CD4-positive, alpha-beta T cell treated with Interleukin-15 for 1 hour (primary cell): ENCODE measurements around the gene OR5H6.
"Not testable (repeated sequence)": the region's sequence is repeated elsewhere in the genome, so short reads cannot be mapped to it uniquely, and the experiment has no call there.

Experiments
- DNase-seq: peaks from one replicate; pipeline ENCODE4 v3.0.0-alpha.2; 2020

The OR5H6 gene

DNA sequence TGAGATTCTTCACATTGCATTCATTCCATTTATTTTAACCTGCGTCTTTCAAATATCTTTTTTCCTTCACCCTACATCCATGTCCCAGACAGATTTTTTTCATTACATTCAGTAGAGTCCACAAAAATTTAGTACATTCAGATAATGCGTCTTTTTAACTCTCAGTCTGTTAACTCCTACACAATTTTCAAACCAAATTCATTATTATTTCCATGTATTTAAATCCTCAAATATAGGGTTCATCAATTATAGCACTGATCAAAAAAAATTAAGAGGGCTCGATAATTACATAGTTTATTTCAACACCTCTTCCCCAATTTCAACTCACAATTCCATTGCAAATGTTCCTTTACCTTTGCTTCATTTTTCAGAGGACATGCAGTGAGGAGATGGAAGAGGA, at the start of gene OR5H6:
OR5H6 (plus strand) TSS at position 301 of the 400 bp plus-strand sequence; CDS start at position 390, 89 bp downstream.
- no peak for DNase-seq

DNA sequence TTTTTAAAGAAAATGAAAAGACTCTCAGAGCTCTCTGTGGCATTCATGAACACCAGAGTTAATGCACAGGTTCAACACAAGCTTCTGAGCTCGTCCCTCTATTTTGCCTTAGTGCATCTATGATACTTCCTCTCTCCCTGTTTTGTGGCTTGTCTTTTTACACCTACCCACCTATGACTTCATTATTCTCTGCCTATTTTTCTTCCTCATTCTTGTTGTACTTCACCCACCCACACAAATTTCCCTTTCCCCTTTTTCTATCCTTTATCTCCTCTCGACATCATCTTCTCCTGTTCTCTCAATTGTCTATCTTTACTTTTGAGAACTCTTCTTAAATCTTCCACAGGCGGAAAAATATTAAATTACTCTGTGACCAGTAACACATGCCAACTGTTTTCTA, 49.0 kb upstream of the OR5H6 start:
- no peak for DNase-seq

DNA sequence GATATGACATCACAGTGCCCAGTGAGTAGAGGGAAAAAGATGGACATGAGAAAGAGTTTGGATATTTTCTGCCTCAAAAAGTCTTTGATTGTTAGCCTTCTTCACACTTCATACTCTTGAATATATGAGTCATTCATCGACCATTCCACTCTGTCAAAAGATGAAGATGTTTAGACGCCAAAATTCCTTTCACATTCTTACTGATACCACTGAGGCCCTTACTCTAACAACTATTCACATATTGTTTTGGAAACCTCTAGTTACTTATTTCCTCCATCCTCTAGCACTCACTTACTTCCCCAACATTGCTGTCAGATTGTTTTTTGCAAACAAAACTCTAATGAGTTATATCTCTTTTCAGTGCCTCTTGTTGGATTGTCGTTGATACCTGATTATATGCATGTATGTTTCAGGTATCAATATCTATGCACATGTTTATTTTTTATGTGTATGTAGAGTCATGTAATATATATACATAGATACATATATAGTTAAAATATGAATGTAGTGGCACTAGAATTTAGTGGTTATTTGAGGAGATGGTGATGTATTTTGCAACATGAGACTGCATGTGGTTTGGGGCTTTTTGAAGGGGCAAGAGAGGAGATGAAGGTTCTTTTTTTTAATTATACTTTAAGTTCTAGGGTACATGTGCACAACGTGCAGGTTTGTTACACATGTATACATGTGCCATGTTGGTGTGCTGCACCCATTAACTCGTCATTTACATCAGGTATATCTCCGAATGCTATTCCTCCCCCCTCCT, 40.0 kb upstream of the OR5H6 start:
- no peak for DNase-seq

DNA sequence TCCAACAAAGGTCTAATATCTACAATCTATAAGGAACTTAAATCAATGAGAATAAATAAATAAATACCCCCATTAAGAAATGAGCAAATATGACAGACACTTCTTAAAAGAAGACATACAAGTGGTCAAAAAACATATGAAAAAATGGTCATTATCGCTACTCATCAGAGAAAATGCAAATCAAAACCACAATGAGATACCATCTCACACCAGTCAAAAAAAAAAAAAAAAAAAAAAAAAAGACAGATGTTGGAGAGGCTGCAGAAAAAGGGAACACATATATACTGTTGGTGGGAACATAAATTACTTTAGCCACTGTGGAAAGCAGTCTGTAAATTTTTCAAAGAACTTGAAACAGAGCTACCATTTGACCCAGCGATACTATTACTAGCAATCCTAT, 31.6 kb upstream of the OR5H6 start:
- no peak for DNase-seq

DNA sequence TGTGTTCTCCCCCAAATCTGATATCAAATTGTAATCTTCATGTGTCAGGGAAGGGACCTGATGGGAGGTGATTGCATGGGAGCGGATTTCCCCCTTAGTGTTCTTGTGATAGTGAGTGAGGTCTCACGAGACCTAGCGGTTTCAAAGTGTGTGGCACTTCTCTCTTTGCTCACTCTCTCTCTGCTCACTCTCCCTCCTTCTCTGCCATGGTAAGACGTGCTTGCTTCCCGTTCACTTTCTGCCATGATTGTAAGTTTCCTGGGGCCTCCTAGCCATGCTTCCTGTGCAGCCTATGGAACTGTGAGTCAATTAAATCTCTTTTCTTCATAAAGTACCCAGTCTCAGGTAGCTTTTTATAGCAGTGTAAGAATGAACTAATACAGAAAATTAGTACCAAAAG, 30.6 kb upstream of the OR5H6 start:
- no peak for DNase-seq

DNA sequence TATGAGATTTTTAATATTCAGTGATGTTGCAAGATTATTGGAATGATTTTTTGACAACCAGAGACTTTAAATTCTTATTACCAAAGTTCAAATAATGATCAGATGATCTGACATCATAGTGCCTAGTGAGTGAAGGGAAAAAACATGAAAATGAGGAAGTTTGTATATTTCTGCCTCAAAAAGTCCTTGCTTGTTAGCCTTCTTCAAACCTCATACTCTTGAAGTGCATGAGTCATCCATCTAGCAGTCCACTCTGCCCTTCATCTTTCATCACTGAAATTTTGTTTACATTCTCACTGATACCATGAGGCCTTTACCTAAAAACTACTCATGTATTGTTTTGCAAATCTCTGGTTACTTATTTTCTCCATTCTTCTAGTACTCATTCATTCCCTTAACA, 23.9 kb upstream of the OR5H6 start:
- DNase-seq = no peak

DNA sequence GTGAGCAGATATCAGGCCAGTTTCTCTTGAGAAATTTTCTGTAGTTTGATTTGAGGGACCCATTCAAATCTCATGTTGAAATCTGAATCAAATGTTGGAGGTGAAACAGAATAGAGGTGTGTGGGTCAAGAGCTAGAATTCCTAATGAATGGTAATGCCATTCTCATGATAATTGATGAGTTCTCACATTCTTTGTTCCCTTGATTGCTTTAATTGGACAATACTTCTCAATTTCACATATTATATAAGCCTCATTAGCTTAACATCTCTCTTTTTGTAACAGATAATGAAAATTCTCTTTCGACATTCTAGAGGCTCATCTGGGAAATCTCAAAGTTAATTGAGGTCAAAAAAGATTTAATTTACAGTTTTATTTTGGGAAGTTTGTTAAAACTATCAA, 21.9 kb upstream of the OR5H6 start:
- DNase-seq = no peak

DNA sequence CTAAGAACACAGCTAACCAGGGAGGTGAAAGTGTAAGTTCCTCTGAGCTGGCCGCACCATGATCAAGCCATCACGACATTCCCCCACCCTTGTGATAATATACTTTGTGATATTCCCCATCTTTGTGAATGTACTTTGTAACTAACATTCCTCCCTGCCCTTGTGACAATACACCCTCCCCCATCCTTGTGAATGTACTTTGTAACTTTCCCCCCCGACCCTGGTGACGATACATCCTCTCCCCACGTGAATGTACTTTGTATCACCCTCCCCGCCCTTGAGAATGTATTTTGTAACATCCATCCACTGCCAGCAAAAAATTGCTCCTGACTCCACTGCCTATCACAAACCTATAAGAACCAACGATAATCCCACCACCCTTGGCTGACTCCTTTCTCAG, 20.2 kb upstream of the OR5H6 start:
- DNase-seq = no peak

DNA sequence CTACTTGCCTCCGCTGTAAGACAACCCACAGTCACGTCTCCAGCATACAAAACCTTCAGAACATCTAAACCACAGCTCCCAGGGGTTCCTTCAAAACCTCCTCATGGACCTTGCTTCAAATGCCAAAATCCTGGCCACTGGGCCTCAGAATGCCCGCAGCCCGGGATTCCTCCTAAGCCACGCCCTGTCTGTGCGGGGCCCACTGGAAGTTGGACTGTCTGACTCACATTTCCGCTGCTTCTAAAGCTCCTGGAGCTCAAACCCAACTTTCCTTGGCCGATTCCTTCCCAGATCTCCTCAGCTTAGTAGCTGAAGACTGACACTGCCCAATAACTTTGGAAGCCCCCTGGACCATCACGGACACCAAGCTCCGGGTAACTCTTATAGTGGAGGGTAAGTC, 17.9 kb upstream of the OR5H6 start:
- no peak for DNase-seq

DNA sequence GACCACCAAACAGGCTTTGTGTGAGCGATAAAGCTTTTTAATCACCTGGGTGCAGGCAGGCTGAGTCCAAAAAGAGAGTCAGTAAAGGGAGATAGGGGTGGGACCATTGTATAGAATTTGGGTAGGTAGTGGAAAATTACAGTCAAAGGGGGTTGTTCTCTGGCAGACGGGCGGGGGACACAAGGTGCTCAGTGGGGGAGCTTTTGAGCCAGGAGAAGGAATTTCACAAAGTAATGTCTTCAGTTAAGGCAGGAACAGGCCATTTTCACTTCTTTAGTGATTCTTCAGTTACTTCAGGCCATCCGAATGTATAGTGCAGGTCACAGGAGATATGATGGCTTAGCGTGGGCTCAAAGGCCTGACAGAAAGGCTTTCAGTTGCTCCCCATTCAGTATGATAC, 8.0 kb upstream of the OR5H6 start:
- DNase-seq = not testable (repeated sequence)

DNA sequence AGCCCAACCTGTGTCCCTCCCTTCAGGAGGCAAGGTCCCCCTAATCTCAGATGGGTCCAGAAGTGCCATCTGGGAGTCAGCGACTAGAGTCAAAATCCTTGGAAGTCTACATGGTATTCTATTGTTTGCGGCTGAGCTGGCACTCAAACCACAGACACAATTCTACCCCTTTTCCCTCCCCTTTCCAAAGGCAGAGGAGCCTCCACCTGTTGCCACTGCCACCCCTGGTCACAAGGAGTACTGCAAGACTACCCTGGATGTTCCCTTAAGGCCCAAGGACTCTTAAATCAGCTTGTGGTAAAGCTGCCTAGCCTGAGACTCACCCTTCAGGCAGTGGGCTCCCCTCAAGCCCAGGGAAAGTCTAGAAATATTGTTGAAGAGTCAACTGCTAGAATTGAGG, 4.3 kb upstream of the OR5H6 start:
- DNase-seq = no peak

DNA sequence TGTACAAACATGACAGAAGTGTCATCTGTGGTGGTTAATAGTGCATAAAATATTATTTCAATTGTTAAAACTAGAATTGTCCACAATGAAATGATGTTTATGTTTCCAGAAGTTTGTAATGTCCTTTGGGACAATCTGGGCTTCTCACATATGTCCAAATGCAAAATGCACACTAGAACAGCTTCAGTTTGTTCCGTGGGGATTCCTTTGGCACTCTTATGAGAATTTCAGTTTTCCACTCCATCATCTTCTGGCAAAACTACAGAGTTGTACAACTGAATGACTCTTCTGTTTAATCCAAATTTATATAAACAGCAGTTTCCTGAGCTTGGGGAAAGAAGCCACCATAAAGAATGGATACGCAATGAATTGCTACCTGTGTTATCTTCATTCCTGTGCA, 2.0 kb upstream of the OR5H6 start:
- no peak for DNase-seq

DNA sequence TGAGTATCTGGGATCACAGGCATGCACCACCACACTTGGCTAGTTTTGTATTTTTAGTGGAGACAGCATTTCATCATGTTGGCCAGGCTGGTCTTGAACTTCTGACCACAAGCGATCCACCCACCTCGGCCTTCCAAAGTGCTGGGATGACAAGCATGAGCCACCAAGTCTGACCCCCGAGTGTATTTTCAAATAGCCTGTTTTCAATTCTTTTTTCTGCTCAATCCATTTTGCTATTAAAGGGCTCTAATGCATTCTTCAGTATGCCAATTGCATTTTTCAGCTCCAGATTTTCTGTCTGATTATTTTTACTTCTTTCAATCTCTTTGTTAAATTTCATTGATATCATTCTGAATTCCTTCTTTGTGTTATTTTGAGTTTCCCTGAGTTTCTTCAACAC, 5.8 kb downstream of the OR5H6 start:
- no peak for DNase-seq

DNA sequence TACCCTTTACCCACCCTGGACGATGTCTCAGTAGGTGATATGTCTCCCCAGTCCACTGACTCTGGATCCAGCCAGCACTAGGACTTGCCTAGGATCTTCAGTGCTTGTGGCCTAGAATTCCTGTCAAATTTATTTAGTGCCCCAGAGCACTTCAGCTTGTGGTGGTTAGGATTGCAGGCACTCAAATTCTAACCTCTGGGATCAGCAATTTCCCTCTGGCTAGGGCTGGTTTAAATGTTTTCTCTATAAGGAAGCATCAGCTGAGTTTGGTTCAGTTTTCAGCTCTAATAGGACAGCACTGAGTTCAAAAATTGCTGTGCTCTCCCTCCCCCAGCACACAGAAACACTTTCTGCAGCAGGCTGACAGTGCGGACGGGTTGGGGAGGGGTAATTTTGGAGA, 8.1 kb downstream of the OR5H6 start:
- DNase-seq = no peak

DNA sequence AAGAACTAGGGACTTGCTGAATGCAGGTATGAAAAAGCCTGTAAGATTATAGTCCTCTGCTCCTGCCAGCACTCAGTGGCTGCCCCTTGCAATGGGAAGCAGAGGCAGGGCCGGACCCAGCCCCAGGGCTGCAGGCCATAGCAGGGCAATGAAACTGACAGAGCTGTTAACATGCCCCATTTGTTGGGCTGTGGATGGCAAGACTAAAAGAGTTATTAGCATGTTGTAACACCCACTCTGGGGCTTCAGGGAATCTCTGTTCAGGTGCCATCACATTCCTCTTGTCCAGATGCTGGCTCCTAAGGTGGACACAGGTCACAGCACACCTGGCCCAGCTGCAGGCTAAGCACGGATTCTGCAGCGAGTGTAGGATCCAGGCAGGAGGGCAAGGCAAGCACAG, 10.9 kb downstream of the OR5H6 start:
- DNase-seq = no peak

DNA sequence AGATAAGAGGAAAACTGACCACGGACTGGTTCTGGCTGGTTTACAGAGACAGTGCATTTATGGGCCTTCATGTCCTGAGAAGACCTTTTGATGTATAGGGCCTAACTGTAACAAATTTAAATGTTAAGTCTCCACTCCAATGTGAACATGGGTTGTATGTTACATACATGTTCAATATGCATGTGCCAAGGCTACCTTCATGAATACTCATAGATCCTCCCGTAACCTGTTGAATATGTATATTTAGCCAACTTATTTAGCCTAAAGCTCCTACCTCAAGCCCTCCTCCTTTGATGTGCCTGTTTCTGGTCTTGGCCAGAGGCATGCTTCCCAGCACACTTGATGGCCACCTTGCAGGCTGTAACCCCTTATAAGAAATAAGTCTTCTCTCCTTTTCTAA, 18.2 kb downstream of the OR5H6 start, which contains the start of gene OR5H2:
OR5H2 (plus strand) TSS at position 301 of the 400 bp plus-strand sequence. CDS start 398 bp downstream, outside the sequence.
- DNase-seq = no peak

DNA sequence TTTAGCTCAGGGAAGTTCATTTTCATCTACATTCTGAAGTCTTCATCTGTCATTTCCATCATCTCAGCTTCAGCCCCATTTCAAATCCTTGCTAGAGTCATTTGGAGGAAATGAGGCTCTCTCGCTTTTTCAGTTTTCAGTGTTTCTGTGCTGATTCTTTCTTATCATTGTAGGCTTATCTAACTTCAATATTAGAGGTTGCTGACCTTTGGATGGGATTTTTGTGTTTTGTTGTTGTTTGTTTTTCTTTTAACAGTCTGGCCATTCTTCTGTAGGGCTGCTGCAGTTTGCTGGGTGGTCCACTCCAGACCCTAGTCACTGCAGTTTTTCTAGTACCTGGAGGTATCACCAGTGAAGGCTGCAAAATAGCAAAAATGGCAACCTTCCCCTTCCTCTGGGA, 26.9 kb downstream of the OR5H6 start:
- no peak for DNase-seq

DNA sequence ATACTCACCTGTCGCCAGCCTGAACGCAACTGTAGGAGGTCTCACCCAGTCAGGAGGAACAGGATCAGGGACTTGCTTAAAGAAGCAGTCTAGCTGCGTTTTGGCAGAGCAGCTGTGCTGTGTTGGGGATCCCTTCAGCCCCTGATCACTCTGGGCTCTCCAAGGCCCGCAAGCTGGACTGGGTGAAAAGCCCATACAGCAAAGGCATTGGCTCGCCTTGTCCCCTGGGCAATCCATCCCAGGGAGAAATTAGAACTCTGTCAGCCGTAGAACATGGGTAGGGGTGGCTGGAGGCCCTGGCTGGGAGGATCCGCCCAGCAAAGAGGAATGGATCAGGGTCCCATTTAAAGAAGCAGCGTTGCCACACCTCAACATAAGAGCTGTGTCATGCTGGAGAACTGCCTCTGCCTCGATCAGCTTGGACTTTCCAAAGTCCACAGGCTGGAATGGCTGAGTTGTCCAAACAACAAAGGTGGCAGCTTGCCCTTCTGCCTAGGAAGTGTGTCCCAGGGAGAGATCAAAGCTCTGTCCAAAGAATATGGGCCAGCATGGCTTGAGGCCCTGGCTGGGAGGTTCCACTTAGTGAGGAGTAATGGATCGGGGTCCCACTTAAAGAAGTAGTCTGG, 27.4 kb downstream of the OR5H6 start:
- no peak for DNase-seq
